GM19238 (cell line): Measurements from ENCODE around the gene SAPCD2.

Source experiments
- DNase-seq: peaks from one replicate; pipeline ENCODE4 v3.0.0; 2011; ENCODE audit warnings: low spot score; ENCODE audit not compliant: insufficient read length

The SAPCD2 gene

GRCh38 chr9:137049544-137050449, 20.6 kb downstream of the SAPCD2 start:
- DNase-seq, result no peak

- DNase-seq, result no peak
Measured at GRCh38 chr9:137048655-137049543, 21.5 kb downstream of the SAPCD2 start.

DNA sequence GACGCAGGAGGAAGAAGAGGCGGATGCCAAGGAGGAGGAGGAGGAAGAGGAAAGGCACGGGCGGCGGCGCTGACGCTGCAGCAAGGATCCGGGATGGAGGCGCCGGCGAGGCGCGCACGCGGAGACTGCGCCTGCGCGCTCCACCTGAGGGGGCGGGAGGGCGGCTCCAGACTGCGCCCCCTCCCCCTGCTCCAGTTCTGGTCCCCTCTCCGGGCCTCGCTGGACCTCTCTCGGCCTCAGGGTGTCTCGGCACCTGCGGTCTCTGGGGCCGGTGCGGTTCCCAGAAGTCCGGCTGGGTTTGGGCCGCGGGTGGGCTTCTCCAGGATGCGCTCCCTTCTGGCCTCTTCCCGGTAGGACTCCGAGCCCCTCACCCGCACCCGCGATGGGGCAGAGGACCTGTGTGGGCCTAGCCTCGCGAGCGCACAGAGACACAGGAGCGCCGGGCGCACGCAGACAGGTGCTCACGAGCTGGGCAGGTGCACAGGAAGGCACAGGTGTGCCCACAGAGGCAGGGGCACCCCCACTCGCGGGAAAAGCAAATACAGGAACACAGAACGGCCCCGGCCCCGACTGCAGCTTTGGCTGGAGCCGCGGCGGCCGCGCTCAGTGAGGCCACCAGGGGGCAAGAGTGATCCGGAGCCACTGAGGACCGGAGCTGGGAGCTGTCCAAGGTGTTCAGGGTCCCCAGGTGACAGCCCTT, 24.1 kb downstream of the SAPCD2 start, which contains the start of gene NPDC1:
Gene NPDC1 (minus strand): TSS at position 90 of the 700 bp plus-strand sequence. CDS start 188 bp downstream, outside the sequence.
- DNase-seq, result peak; percentile 97

DNA sequence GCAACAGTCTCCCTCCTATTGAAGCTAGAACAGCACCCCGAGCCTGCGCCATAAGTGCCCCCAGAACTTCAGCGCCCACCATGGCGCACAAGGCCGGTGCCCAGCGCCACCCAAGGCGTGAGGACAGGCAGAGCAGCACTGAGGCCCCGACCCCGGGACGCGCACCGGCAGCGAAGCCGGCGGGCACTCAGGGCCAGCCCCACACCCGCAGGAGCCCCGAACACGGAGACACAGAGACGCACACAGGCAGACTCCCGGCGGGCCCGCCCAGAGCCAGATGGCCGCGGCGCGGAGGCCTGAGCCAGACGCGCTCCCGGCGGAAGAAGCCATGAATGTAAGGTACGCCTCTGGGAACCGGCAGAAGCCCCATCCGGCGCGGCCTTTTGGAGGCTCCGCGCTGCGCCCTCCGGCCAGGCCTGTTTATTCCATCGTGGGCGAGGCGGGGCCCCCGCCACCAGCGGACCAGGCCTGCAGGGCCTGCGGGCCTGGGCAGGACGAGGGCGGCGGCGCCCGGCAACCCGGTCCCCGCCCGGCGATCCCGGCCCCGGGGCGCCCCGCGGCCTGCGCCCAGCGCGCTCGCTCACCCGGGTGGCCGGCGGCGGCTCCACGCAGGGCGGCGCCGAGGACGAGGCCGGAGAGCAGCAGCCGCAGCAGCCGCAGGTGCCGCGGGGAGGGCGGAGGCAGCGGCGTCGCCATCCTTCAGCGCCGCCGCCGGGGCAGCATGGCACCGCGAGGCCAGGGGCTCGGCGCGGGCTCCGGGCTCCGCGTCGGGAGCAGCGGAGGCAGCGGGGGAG, 24.9 kb downstream of the SAPCD2 start:
- no peak for DNase-seq

DNA sequence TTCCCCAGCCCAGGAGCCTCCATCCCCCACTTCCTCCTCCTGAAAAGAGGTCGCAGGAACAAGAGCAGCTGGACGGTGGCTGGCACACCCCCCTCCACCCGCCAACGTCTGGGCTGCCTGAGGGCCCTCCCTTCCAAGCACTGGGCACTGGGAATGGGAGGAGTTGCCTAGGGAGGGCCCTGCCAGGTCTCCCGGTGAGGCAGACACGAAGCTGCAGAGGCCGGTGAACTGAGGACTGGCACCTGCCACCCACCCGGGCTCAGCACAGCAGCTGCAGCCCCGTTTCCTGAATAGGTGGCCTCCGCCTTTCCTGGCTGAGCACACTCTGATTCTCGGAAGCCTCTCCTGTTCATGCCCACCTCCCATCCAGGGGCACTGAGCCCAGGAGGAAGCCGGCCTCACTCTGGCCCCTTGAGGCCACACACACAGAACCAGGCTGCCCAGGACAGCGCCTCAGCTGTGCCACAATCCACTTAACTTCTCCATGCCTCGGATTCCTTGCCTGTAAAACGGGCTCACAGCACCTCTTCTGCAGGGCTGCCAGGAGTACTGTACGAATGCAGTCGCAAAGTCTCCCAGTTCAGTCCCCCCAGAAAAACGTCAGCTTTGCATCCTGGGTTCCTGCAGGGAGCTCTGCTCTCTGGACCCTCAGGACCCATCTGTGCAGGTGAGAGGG, 25.7 kb downstream of the SAPCD2 start:
- no peak for DNase-seq

DNA sequence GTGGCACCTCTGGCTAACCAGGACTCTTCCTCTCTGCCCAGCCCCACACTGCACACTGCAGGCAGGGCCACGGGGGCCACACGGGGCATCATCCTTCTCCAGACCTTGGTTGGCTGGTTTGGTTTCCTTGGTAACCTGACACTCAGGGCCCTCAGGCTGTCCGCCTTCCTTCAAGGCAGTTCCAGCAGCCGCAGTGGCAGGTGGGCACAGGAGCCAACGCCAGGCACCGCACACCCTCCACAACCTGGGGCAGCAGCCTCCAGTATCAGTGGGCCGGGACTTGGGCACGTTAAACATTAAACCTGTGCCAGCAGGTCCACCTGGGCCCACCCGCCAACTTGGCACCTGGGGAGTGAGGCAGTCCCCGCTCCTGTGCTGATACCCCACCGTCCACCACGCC, 26.3 kb downstream of the SAPCD2 start:
- DNase-seq, result no peak

- DNase-seq, result no peak
Measured at GRCh38 chr9:137042751-137043727, 27.3 kb downstream of the SAPCD2 start.

- DNase-seq, result no peak
Measured at GRCh38 chr9:137041124-137041523, 29.2 kb downstream of the SAPCD2 start.

DNA sequence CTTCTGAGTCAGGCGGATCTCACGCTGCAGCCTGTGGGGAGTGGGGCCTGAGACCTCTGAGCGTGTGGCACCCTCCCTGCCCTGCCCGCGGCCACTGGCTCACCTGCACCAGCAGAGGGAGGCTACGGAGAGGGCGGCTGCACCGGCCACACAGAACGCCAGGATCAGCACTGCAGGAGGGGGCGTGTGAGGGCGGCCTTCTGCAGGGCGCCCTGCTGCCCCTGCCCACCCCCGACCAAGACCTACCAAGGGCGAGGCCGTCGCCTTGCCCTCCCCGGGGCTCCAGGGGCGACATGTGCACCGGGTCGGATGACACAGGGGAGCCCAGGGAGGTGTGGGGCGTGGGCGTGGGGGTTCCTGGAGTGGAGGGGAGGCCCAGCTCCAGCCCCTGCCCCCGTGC, 29.8 kb downstream of the SAPCD2 start:
- DNase-seq, result no peak

GRCh38 chr9:137039611-137040366, 30.6 kb downstream of the SAPCD2 start:
- DNase-seq, result no peak

DNA sequence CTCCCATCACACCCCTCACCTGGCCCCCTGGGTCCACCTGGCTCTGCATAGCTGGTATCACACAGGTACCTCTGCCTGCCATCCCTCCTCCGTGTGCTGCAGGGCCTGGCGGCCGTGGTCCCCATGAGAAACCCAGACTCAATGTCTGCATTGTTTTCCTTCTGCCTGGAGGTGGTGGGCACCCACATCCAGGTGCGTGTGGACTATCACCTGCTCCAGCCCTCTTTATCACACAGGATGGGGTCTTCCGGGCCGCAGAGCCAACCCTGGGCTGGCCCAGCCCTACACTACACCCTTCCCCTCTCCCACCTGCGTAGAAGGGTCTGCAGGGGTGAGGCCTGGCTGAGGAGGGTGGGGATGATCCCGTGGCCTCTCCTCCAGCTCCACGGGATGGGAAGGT, 31.4 kb downstream of the SAPCD2 start:
- DNase-seq, result no peak

DNA sequence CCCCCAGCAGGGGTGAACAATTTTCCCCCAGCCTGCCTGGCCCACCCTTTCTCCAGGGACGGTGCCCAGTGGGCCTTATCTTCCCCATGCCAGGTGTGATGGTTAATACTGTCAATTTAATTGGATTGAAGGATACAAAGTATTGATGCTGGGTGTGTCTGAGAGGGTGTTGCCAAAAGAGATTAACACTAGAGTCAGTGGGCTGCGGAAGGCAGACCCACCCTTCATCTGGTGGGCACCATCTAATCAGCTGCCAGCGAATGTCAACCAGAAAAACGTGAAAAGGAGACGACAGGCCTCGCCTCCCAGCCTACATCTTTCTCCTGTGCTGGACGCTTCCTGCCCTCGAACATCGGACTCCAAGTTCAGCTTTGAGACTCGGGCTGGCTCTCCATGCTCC, 32.9 kb downstream of the SAPCD2 start:
- no peak for DNase-seq

DNA sequence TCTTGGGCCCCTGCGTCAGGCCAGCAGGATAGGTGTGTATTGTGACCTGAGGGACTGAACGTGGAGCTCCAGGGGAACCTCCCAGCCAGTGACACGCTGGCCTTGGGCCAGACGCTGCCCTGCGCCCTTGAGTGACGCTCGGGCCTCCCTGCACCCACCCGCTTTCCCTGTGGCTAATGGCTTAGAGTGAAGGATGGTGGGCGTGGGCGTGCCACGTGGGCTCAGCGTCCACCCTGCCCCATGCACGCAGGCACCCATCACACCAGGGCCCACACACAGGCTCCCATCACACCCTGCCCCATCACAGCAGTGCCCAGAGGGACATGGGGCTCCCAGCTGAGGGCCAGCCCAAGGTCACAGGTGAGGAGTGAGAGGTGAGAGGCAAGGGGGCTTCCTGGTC, 33.3 kb downstream of the SAPCD2 start:
- no peak for DNase-seq

GRCh38 chr9:137035937-137036336, 34.4 kb downstream of the SAPCD2 start:
- DNase-seq, result no peak

DNA sequence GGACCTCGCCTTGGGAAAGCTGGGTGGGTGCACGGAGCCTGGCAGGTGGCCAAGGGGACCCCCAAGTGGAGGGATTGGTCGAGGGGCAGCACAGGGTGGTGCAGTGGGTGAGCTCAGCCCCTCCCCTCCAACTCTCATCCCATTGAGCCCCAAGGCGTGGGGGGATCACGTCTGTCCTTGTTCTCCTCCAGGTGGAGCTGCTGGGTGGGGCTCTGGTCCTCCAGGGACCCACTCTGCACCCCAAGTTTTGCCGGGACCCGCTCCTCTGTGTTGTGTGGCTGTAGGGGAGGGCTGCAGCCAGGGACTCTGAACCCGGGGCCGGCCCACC, 34.9 kb downstream of the SAPCD2 start:
- DNase-seq, result no peak

- peak; percentile 96 for DNase-seq
Measured at GRCh38 chr9:137034709-137035506, 35.4 kb downstream of the SAPCD2 start.

GRCh38 chr9:137034039-137034708, 36.2 kb downstream of the SAPCD2 start:
- DNase-seq, result no peak
